G401 (cell line): ENCODE results near the gene POT1. TPM values are rescaled to one million over a fixed set of nuclear protein-coding genes. Genes with fewer than 3 reads are reported as not detected.
A peak's percentile ranks its signal among the peaks of the same experiment; 100 is the strongest.

ENCODE experiments used
- DNase-seq: peaks from one replicate; pipeline ENCODE4 v3.0.0-alpha.2; 2015; ENCODE audit warnings: low spot score
- in situ Hi-C: cut with HindIII; loops from 2 replicates; pipeline ENCODE4 v1.10.0; 2016; ENCODE audit warnings: low sequenced_read_pairs, mixed read lengths
- total RNA-seq: library from RNA; depleted of rRNA; stranded (reverse); fragments of >200 nt; shearing (Covaris generic); gene quantifications from 2 replicates; pipeline ENCODE4 v1.2.3, GENCODE V29; 2014

POT1 gene
- total RNA-seq, 1 experiment from 2014 or later: 46.6 TPM

DNA sequence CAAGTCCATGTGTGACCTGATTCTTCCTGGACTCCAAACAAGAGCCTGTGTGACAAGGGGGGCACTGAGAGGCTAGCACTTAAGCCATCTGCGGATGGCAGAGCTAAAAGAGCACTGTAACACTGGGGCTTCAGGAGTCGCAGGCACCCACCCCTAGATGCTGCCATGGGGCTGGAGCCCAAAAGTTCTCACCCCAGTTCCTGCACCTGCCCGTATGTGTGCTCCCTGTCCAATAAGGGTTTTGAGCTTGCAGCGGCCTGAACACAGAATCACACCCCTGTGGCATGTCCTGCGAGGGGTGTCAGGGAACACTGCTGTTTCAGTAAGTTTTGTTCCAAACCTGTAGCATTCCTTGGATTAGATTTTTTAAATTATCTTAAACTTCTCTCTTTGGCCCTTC is 110.8 kb downstream of the POT1 start:
- in situ Hi-C loops: no loop called here
- no peak for DNase-seq

DNA sequence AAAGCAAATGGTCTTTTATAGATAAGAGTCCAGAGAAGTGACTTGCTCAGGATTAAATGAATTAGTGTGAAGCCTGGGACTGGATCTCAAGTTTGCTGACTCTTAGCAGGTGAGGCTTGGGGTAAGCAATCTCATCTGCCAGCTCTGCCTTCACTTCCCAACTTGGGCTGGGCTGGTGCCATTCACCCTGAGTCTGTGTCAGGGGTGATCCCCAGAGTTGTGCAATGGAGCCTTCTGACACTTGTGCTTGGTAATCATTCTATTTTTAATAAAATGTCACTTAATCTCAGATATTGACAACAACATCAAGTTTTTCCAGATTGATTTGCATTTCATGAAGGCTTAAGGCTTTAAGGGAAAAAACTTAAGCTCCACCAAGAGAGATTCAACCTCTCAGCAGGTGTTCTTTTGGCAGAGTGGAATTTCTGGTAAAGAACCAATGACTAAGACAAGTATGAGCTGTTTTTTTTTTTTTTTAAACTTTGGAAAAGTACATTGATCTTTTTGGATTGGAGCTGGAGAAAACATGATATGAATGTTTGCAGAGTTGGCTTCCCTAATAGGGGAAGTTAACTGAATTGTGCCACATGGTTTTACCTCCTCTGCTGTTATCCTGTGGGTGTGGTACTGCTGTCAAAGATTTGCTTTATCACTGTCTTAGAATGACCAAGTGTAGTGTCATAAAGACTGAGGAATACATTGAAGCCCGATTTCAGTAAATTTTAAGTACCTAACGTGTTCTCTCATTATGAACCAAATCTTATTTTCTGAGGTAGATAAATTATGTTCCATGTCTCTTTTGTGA is 115.4 kb downstream of the POT1 start:
- in situ Hi-C loops: no loop called here
- DNase-seq: no peak

DNA sequence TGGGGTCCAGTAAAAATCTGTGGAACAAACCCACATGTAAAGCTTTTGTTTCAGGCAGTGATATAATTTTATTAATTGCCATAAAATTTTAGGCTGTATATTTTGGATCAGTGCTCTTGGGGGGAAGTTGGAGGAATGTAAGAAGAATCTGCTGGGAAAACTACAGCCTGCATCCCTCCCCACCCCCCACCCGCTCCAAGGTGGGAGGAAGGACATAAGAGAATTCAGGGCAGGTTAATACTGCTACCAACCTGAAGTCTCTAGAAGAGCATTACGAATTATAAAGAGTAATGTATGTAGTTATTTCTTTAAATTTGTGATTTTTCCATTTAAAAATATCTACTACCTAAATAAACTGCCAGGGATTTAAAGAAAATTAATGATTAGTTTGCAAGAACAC is 116.9 kb downstream of the POT1 start:
- in situ Hi-C loops: no loop called here
- no peak for DNase-seq

DNA sequence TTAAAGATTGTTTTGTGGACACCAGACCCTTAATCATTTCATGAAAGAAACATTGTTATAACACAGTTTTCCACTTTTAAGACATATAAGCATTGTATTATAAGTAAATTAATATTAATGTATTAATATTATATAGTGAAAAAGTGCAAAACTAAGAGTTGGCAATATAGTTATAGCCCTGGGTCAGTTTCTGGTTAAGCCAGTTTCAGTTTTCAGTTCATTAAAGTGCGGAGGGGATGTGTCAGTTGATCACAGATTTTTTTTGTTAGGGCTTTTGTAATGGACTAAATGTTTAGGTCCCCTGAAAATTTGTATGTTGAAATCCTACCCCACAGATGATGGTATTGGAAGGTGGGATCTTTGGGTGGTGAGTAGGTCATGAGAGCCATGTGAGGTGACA is 118.3 kb downstream of the POT1 start:
- in situ Hi-C loops: no loop called here
- DNase-seq: no peak

DNA sequence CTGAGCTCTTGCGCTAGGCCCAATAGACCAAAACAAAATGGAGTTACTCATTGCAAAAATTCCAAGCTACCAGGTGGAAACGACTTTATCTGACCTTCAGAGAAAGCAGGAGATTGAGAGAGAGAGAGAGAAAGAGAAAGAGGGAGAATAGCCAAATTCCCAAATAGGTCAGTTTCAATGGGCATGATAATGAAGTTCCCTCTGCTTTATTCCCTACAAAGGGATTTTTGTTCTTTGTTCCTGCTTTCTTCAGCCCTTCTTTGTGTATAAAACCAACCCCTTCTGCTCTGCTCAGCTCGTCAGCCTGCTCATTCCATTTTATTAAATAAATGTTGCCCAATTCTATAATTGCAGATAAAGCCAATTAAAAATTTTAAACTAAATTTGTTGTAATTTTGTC is 119.0 kb downstream of the POT1 start:
- no peak for DNase-seq
- in situ Hi-C loops: no loop called here

DNA sequence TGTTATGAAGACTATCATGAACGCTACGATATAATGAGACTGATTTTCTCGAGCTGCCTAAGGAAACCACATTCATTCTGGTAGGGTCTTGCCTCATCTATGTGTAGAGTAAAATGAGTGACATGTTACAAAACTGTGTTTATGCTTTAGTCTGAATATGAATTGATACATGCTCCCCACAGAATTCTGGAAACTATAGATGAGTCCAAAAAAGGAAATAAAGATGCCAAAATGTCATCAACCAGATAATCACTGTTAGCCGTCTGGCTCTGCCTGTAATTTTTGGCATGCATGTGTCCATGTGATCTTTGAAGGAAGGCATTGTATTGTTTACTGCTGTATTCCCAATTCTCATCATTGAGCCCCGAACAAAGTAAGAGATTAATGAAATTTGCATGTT is 121.4 kb downstream of the POT1 start:
- in situ Hi-C loops: no loop called here
- DNase-seq: no peak

DNA sequence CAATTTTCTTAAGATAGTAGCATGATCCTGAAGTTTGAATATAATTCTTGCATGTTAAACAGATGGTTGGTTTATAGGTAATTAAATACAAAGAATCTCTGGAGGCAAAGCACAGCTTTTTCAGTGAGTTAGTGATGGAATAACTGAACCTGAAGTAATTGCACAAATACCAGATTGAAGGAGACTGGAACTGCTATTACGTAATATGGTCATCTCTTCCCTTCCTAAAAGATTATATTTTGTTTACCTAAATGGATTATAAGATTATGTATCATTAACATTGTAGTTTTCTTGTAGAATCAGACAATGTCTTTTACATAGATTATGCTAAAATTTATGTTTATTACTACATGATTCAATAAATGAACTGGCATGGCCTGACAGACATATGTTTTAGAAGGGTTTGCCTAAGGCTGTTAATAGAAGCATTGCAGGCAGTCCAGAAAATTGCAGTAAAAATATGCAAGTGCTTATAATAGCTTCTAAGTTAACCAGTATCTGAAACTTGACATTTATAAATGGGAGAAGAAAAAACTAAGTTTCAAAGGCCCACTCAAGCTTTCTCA is 128.2 kb downstream of the POT1 start:
- in situ Hi-C loops: no loop called here
- peak; percentile 30 for DNase-seq

DNA sequence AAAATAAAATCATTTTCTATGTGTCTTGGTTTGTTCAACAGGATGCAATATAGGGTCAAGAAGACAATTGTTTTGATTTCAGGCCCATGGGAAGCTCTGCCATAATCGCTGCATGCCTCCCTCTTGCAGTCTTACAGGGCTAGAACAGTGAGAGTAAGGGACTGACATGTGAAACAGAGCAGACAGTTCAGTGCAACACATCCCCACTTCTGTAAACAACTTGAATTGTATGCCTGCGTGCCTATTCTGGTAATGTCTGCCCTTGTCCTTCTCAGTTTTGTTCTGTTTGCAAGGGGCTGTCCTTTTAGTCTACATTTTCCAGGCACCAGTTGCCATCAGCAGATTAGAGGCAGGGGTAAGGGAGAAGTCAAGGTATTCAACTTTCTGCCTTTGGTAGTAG is 129.2 kb downstream of the POT1 start:
- peak; percentile 9 for DNase-seq
- in situ Hi-C loops: no loop called here

DNA sequence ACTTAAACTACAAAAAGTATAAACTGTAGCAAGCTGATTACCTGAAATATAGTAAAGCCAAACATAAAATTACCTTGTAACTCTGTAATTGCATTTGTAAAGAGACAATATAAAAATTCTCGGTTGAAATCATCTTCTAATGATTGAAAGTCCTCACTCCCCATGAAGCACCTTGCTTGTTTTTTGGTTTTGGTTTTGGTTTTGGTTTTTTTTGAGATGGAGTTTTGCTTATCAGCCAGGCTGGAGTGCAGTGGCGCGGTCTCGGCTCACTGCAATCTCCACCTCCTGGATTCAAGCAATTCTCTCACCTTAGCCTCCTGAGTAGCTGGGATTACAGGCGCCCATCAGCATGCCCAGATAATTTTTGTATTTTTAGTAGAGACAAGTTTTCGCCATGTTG is 130.2 kb downstream of the POT1 start:
- in situ Hi-C loops: no loop called here
- DNase-seq: no peak

DNA sequence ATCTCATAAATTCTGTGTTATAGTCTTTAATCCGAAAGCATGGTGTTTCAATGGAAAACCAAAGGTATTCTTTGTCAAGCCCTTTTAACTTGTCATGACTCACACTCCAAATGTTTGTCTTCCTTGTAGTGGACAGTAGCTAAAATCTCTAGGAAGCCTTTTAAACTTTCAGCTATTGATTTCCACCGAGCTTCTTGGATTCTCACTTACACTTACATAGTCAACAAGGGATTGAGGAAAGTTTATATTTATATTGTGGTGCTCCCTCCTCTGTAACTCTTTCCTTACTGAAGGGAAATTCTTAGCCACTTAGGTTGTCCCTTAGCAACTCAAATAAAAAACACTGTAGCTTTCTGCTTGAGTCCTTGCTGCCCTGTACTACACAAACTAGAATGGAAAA is 132.9 kb downstream of the POT1 start:
- in situ Hi-C loops: no loop called here
- DNase-seq: no peak

DNA sequence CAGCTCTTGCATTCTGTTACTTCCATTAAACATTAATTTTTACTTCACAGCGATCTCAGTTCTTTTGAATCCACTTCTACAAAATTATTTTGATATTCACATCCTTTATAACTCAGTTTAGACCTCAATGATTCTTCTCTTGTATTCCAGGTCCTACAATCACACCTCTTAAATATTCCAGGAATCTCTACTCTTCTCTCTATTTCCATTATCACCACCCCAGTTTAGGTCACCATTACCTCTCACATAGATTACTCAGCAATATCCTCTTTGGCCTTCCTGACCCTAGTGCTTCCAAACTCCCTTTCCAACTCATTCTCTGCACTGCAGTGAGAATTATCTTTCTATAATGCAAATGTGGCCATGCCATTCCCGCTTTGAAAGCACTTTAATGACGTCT is 136.9 kb downstream of the POT1 start:
- in situ Hi-C loops: no loop called here
- no peak for DNase-seq

DNA sequence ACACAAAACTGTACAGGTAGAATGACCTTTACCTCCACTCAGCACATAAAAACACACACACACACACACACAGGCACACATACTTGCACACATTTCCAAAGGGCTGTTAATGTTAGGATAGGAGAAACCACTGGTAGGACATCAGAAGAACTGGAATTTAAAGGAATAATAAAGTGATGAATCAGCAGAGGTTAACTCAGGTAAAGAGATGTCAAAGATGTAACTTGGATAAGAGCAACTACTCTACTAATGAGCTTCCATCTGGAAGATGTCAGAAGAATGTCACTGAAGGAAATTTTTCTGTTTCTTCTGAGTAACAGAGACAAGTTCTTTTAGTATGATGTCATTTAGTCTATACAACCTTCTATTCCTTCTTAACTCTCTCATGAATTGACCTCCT is 137.6 kb downstream of the POT1 start:
- in situ Hi-C loops: no loop called here

DNA sequence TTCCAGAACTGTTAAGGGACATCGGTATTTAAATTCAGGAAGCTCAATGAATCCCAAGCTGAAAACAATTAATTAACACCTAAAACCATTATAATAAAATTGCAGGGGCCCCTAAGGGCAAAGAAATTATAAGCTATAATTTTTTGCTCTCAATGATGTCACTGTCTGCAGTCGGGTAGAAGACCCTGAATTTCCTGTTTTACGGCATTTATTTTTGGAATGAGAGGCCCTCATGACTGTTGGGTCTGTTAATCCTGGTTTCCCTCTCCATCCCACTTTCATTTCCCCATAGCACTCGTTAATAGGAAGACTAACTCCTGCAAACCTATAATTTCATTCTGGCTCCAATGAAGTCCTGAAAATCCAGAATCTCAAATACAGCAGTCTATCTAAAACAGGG is 138.2 kb downstream of the POT1 start:
- no peak for DNase-seq
- in situ Hi-C loops: no loop called here

More for the DNA sequence above, 137.6 kb downstream of the POT1 start:
- DNase-seq: no peak

DNA sequence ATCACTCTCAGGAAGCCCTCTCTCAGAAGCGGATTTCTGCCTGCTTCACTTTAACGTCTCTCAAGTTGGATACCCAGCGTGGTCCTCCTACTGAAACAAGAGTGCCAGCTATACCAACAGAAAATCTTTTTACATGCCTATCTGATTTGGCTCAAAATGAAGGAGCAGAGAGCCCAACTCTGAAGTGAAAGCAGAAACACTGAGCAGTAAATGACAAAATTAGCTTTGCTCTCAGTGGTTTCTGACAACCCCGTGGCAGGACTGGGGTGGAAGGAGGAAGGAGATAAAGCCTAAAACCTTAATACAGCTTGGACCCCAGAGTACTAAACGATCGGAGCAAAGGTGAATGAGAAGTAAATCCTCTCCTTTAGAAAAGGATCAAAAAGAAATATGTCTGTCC is 139.0 kb downstream of the POT1 start:
- no peak for DNase-seq
- in situ Hi-C loops: no loop called here

DNA sequence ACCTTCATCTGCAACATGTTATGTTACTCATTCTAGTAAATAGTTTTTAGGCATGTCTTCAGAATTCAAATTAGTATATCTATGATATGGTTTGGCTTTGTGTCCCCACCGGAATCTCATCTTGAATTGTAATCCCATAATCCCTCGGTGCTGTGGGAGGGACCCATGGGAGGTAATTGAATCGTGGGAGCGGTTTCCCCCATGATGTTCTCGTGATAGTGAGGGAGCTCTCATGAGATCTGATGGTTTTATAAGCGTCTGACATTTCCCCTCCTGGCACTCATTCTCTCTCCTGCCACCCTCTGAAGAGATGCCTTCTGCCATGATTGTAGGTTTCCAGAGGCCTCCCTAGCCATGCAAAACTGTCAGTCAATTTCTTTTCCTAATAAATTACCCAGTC is 143.6 kb downstream of the POT1 start:
- no peak for DNase-seq
- in situ Hi-C loops: no loop called here

DNA sequence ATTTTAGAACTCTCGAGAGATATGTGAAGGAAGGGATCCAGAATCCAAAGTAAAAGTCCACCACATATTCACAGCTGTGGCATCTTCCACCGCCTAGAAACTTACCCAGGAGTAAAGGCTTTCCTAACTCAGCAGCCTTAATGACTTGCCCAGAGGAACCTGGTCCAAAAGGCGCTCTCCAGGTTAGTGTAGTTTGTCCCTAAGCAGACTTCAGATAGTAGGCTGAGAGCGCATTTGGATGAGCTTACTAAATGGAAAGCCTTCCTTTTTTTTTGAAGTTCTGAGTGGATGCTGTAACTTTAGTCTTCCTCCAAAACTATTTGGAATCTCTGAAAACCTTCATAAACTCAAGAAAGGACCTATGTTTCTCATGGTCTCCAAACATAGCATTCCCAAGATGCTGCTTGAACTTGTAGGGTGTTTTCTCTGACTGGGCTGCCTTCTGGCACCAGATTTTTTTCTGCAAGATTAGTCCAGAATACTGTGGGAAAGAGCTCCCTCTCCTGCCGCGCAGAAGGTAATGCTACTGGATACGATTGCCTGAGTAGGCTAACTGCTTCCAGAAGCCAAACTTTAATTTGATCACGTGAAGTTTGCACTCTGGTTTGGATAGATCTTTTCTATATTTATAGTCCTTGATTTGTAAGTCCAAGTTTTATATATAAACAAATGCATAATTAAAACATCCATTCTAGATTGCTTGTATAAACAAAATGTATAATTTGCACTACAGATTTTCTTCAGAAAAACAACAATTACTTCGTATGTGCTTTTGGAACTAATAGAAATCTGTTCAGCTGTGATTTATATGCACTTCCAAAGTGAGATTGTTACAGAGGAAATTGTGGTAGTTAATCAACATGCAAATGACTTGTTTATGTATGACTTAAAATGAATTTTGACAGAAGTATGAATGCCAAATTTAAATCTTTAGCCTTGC is 144.5 kb downstream of the POT1 start:
- DNase-seq: peak; percentile 71
- in situ Hi-C loops: no loop called here

DNA sequence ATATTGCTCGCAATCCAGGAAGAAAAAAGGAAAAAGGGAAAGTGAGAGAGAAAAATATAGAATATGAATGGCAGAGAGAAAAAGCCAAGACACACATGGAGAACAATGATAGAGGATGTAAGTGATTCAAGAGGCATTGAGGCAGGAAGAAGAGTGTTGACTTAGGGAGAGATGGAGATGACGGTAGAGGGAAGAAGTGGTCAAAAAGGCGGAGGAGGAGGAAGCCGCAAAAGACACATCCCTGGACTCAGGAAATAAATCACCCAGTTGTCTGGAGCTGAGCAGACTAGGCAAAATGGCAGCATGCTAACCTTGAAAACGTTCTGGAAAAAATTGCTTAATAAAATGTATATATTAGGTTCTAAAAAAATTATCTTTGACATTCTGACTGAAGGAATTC is 146.4 kb downstream of the POT1 start:
- no peak for DNase-seq
- in situ Hi-C loops: no loop called here

DNA sequence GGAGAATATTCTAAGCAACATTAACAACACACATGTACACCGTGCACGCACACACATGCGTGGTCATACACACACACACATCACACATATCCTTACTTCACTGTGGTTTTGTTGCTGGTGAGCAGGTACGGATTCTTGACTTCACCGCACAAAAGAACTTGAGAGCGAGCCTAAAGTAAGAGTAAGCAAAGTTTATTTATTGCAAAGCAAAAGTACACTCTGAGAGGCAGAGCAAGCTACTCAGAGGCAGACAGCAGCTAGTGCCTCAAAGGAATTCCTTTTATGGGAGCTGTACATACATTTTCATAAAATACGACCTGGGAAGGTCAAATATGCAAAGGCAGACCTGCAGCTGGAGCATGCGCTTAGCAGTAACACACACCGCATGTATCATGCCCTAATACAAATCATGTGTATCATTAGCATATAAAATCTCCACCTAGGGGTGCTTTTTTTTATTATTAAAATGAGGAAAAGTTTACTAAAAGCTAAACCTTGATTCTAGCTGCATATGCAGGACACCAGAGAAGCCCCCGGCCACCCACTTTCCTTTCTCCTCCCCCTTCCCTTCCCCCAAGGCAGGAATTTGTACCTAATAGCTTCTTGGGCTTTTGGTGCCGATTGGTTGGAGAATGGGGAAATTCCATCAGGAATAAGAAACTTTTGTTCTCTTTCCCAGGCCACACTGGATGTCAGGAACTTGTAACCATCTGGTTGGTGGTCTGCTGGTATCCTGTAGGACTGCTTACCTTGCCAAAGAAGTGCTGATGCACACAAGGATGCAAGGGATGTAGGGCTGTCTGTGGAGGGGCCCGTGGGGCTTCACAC is 147.5 kb downstream of the POT1 start:
- in situ Hi-C loops: no loop called here
- no peak for DNase-seq

DNA sequence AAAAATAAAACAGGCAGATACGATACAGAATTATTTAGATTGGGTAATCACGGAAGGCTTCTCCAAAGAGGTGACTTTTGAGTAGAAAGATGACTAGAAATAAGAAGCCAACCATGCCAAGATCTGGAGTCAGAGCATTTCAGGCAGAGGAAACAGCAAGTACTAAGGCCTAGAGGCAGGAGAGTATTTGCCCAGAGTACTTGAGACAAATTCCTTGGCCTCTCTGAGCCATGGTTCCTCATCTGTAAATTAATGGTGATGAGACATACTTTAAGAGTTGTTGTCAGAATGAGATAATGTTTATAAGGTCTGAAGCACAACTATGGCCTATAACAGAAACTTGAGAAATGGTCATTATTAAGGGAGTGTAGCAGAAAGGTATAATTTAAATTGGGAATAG is 148.2 kb downstream of the POT1 start:
- in situ Hi-C loops: no loop called here
- DNase-seq: no peak
